SK-N-SH (cell line): ENCODE measurements around the gene PREPL. TPM values are rescaled to one million over a fixed set of nuclear protein-coding genes. Genes with fewer than 3 reads are reported as not detected.

Experiments
- CTCF ChIA-PET: fragments of 300-600, 350-600 bp; formaldehyde crosslinking; extraction: SDS; loops from one replicate; lab custom pipeline; 2021; lab: Yijun Ruan, JAX
- POLR2A ChIA-PET: fragments of 350-600 bp; sonication (Branson Sonifier 250); formaldehyde crosslinking; extraction: SDS; loops from one replicate; lab custom pipeline; 2020; ENCODE audit warnings: antibody characterized with exemption, inconsistent platforms; lab: Yijun Ruan, JAX
- DNase-seq: peaks from one replicate; pipeline ENCODE4 v3.0.0; 2012
- H2AFZ ChIP-seq: fragments of 200-600 bp; sonication (generic); 2 replicates; pipeline ENCODE4 v1.8.1; 2016; ENCODE audit warnings: antibody characterized with exemption, mild to moderate bottlenecking, low read depth
- H3F3A ChIP-seq: fragments of 200-600 bp; sonication (generic); replicated peaks from 2 replicates; pipeline ENCODE3; 2016; ENCODE audit warnings: antibody characterized with exemption, mild to moderate bottlenecking; ENCODE audit not compliant: insufficient read depth
- H3K27ac ChIP-seq, 2 experiments: fragments of 200-500 bp in 1 of 2; fragments of 200-600 bp in 1 of 2; sonication (Bioruptor generic) in 1 of 2; sonication (generic), shearing (Covaris generic) in 1 of 2; 2 replicates each; pipeline versions ENCODE4 v1.5.1 to v1.6.1; 2014 to 2016; ENCODE audit warnings: low read depth in 2 of 2, inconsistent platforms in 1 of 2, low read length in 1 of 2, mild to moderate bottlenecking in 1 of 2, mixed read lengths in 1 of 2
- H3K27me3 ChIP-seq: fragments of 200-600 bp; sonication (generic), shearing (Covaris generic); 2 replicates; pipeline ENCODE4 v1.6.1; 2016; ENCODE audit warnings: mixed run types; ENCODE audit not compliant: insufficient read depth
- H3K36me3 ChIP-seq, 2 experiments: fragments of 200-500 bp in 1 of 2; fragments of 200-600 bp in 1 of 2; sonication (Bioruptor generic) in 1 of 2; sonication (generic) in 1 of 2; replicated peaks in 1 of 2; 2 replicates each; pipeline versions ENCODE3 to v1.5.1; 2014 to 2016; ENCODE audit warnings: low read length in 1 of 2, mild to moderate bottlenecking in 1 of 2; ENCODE audit not compliant: insufficient read depth in 2 of 2, control insufficient read depth in 1 of 2
- H3K4me1 ChIP-seq, 2 experiments: fragments of 200-500 bp in 1 of 2; fragments of 200-600 bp in 1 of 2; sonication (Bioruptor generic) in 1 of 2; sonication (generic), shearing (Covaris generic) in 1 of 2; 2 replicates each; pipeline versions ENCODE4 v1.5.1 to v1.6.1; 2014 to 2016; ENCODE audit warnings: low read depth in 1 of 2, low read length in 1 of 2, mixed run types in 1 of 2; ENCODE audit not compliant: insufficient read depth in 2 of 2, control insufficient read depth in 1 of 2
- H3K4me2 ChIP-seq: fragments of 200-600 bp; sonication (generic), shearing (Covaris generic); 2 replicates; pipeline ENCODE4 v1.6.1; 2017; ENCODE audit warnings: mixed run types
- H3K4me3 ChIP-seq, 2 experiments: fragments of 200-500 bp in 1 of 2; fragments of 200-600 bp in 1 of 2; sonication (Bioruptor generic) in 1 of 2; sonication (generic), shearing (Covaris generic) in 1 of 2; 2 replicates each; pipeline versions ENCODE4 v1.5.1 to v1.8.1; 2014 to 2016; ENCODE audit warnings: low read depth in 2 of 2, inconsistent platforms in 1 of 2, low read length in 1 of 2, mild to moderate bottlenecking in 1 of 2, mixed read lengths in 1 of 2, moderate library complexity in 1 of 2
- H3K79me2 ChIP-seq: fragments of 200-600 bp; sonication (generic); 2 replicates; pipeline ENCODE4 v1.8.1; 2017; ENCODE audit warnings: mild to moderate bottlenecking; ENCODE audit not compliant: insufficient read depth
- H3K9ac ChIP-seq: fragments of 200-600 bp; sonication (generic); 2 replicates; pipeline ENCODE4 v1.6.1; 2017; ENCODE audit warnings: mixed run types
- H3K9me2 ChIP-seq: fragments of 200-600 bp; sonication (generic); 2 replicates; pipeline ENCODE4 v1.6.1; 2017; ENCODE audit warnings: mixed run types
- H3K9me3 ChIP-seq: fragments of 200-600 bp; sonication (generic); 2 replicates; pipeline ENCODE4 v1.6.1; 2017; ENCODE audit warnings: mixed run types, mild to moderate bottlenecking, moderate library complexity
- H4K20me1 ChIP-seq: fragments of 200-600 bp; sonication (generic); 2 replicates; pipeline ENCODE4 v1.6.1; 2017; ENCODE audit warnings: mild to moderate bottlenecking, mixed run types; ENCODE audit not compliant: insufficient read depth
- ELF1 ChIP-seq: IDR thresholded peaks from 2 replicates; pipeline ENCODE4 v1.4.0; 2012
- FOSL2 ChIP-seq: IDR thresholded peaks from 2 replicates; pipeline ENCODE4 v1.4.0; 2012; ENCODE audit warnings: low read depth, mild to moderate bottlenecking, moderate library complexity, borderline replicate concordance
- FOXJ3 ChIP-seq: sonication (generic); formaldehyde crosslinking; IDR thresholded peaks from 2 replicates; pipeline ENCODE4 v1.5.1; 2020; ENCODE audit warnings: mild to moderate bottlenecking, missing genetic modification reagents
- FOXM1 ChIP-seq: IDR thresholded peaks from 2 replicates; pipeline ENCODE4 v1.4.0; 2012; ENCODE audit warnings: low read depth, mild to moderate bottlenecking
- GABPA ChIP-seq: IDR thresholded peaks from 2 replicates; pipeline ENCODE4 v1.4.0; 2012; ENCODE audit warnings: low read depth, mild to moderate bottlenecking
- JUND ChIP-seq: IDR thresholded peaks from 2 replicates; pipeline ENCODE4 v1.4.0; 2012
- MXI1 ChIP-seq: IDR thresholded peaks from 2 replicates; pipeline ENCODE4 v1.6.1; 2012; ENCODE audit warnings: mild to moderate bottlenecking, low read depth, low read length, improper control_type of control experiment
- NFIC ChIP-seq: IDR thresholded peaks from 2 replicates; pipeline ENCODE4 v1.4.0; 2012; ENCODE audit warnings: borderline replicate concordance
- POLR2AphosphoS5 ChIP-seq: IDR thresholded peaks from 2 replicates; pipeline ENCODE4 v1.6.1; 2012; ENCODE audit warnings: low read depth, low read length
- RAD21 ChIP-seq: IDR thresholded peaks from 2 replicates; pipeline ENCODE4 v1.6.1; 2012; ENCODE audit warnings: mild to moderate bottlenecking, low read length
- RCOR1 ChIP-seq: fragments of 150-350 bp; IDR thresholded peaks from 2 replicates; pipeline ENCODE4 v1.6.1; 2017; ENCODE audit warnings: antibody characterized with exemption, low read length
- RFX5 ChIP-seq: IDR thresholded peaks from 2 replicates; pipeline ENCODE4 v1.6.1; 2012; ENCODE audit warnings: mild to moderate bottlenecking, improper control_type of control experiment, low read length
- SMC3 ChIP-seq: IDR thresholded peaks from 2 replicates; pipeline ENCODE4 v1.6.1; 2012; ENCODE audit warnings: low read depth, low read length, improper control_type of control experiment
- TCF12 ChIP-seq: IDR thresholded peaks from 2 replicates; pipeline ENCODE4 v1.4.0; 2012
- USF2 ChIP-seq: fragments of 150-350 bp; IDR thresholded peaks from 2 replicates; pipeline ENCODE4 v1.6.1; 2017; ENCODE audit warnings: antibody characterized with exemption, low read length, low read depth, borderline replicate concordance
- WGBS: methylation state at CpG from one replicate; pipeline ENCODE4 v1.1.6; 2017; ENCODE audit warnings: low lambda C conversion rate; 5-methylcytosine and 5-hydroxymethylcytosine counted together
- polyA plus RNA-seq, 3 experiments: library from polyadenylated mRNA; depleted of rRNA; stranded (reverse); fragments of >200 nt; gene quantifications; 2 replicates each; pipeline ENCODE4 v1.2.3, GENCODE V29; 2012
- TF ChIP-seq, protein P1 (sequence below): IDR thresholded peaks from 2 replicates; pipeline ENCODE4 v1.4.0; 2012; ENCODE audit warnings: low read depth, borderline replicate concordance
- TF ChIP-seq, protein P2 (sequence below): fragments of 150-350 bp; IDR thresholded peaks from 2 replicates; pipeline ENCODE4 v1.6.1; 2016; ENCODE audit warnings: mild to moderate bottlenecking, low read depth, low read length
- TF ChIP-seq, protein P3 (sequence below): IDR thresholded peaks from 2 replicates; pipeline ENCODE4 v1.6.1; 2012; ENCODE audit warnings: mild to moderate bottlenecking, low read depth, low read length, moderate library complexity

Gene PREPL
- polyA plus RNA-seq, 1 of the 3 experiments (the other 2 are of a cell fraction) = 22.6 TPM

- H4K20me1 ChIP-seq = peaks cover 8% of the 10 kb centered on the region; the same call in 1 of the 2 replicates
- no peaks in the 10 kb centered on the region for H3K9me3 ChIP-seq
- no peak overlapping the region for H3K9ac ChIP-seq
- H3K27ac ChIP-seq = no peak overlapping the region
- H3K36me3 ChIP-seq = peaks cover 0 to 7% of the 10 kb centered on the region in 2 experiments
- H3K79me2 ChIP-seq = peaks cover 17% of the 10 kb centered on the region
- no peak for DNase-seq
- POLR2A ChIA-PET = interaction anchor here (0.8 kb wide), 1 partner anchor 9 kb away, joined by 3 read pairs; the partner anchor contains the start of genes CAMKMT and PREPL
- TF ChIP-seq, protein P1, sequence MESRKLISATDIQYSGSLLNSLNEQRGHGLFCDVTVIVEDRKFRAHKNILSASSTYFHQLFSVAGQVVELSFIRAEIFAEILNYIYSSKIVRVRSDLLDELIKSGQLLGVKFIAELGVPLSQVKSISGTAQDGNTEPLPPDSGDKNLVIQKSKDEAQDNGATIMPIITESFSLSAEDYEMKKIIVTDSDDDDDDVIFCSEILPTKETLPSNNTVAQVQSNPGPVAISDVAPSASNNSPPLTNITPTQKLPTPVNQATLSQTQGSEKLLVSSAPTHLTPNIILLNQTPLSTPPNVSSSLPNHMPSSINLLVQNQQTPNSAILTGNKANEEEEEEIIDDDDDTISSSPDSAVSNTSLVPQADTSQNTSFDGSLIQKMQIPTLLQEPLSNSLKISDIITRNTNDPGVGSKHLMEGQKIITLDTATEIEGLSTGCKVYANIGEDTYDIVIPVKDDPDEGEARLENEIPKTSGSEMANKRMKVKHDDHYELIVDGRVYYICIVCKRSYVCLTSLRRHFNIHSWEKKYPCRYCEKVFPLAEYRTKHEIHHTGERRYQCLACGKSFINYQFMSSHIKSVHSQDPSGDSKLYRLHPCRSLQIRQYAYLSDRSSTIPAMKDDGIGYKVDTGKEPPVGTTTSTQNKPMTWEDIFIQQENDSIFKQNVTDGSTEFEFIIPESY = no peak
- TF ChIP-seq RAD21 (no peak), POLR2AphosphoS5 (no peak), USF2 (no peak), GABPA (no peak), RCOR1 (no peak), MXI1 (no peak), FOSL2 (no peak), JUND (no peak), ELF1 (no peak), TCF12 (no peak)
- TF ChIP-seq, protein P2, sequence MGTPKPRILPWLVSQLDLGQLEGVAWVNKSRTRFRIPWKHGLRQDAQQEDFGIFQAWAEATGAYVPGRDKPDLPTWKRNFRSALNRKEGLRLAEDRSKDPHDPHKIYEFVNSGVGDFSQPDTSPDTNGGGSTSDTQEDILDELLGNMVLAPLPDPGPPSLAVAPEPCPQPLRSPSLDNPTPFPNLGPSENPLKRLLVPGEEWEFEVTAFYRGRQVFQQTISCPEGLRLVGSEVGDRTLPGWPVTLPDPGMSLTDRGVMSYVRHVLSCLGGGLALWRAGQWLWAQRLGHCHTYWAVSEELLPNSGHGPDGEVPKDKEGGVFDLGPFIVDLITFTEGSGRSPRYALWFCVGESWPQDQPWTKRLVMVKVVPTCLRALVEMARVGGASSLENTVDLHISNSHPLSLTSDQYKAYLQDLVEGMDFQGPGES = no peak
- CTCF ChIA-PET = interaction anchor here (0.6 to 4.3 kb wide), 3 partner anchors 9 to 308 kb away, joined by 3 to 19 read pairs (median 5); no protein-coding TSS in a partner anchor
- H3K4me3 ChIP-seq = no peak overlapping the region
- H3K27me3 ChIP-seq = no peaks in the 10 kb centered on the region
- H3K4me2 ChIP-seq = no peak overlapping the region
- no peak overlapping the region for H2AFZ ChIP-seq
- H3F3A ChIP-seq = peaks cover 17% of the 10 kb centered on the region
- WGBS = 92% methylated on average over 1 of the region's 1 CpG
- H3K9me2 ChIP-seq = no peaks in the 10 kb centered on the region
- peaks cover 0 to 18% of the 10 kb centered on the region in 2 experiments; a peak in 1 of 4 replicates for H3K4me1 ChIP-seq
These were observed 8.8 kb downstream of the PREPL start for GRCh38 chr2:44352510-44352909.

DNA sequence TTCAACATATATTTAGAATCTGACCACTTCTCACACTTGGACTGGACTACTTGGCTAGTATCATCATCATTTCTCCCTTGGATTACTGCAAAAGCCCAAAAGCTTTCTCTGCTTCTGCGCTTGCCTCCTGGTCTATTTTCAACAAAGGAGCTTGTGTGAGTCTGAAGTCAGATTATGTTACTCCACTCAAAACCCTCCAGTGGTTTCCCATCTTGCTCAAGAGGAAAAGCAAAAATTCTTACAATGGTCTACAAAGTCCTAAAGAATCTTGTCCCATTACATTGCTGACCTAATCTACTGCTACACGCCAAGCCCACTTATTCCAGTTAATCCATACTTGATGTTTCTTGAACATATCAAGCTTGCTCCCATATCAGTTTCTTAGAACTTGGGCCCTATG is 9.6 kb downstream of the PREPL start:
- ChIA-PET POLR2A (interaction anchor here (1.3 kb wide), 1 partner anchor 10 kb away, joined by 4 read pairs; the partner anchor contains the start of genes CAMKMT and PREPL), CTCF (interaction anchor here (0.9 to 4.3 kb wide), 6 partner anchors 8 to 308 kb away, joined by 3 to 19 read pairs (median 5); partner anchors contain the start of genes CAMKMT and PREPL)
- Histone ChIP-seq H3K9ac (no peak overlapping the region), H3K4me1 (peaks cover 0 to 18% of the 10 kb centered on the region in 2 experiments; a peak in 1 of 4 replicates), H3K27me3 (no peaks in the 10 kb centered on the region), H3K27ac (no peak overlapping the region), H3K4me3 (no peak overlapping the region), H3F3A (peaks cover 17% of the 10 kb centered on the region), H2AFZ (no peak overlapping the region), H3K4me2 (no peak overlapping the region), H3K9me2 (no peaks in the 10 kb centered on the region), H4K20me1 (peaks cover 8% of the 10 kb centered on the region; the same call in 1 of the 2 replicates), H3K79me2 (peaks cover 13% of the 10 kb centered on the region; the same call in 1 of the 2 replicates), H3K36me3 (peaks cover 0 to 7% of the 10 kb centered on the region in 2 experiments), H3K9me3 (no peaks in the 10 kb centered on the region)
- WGBS = 98% methylated on average over 2 of the region's 2 CpGs
- DNase-seq = no peak
- TF ChIP-seq JUND (no peak), TCF12 (no peak), NFIC (no peak), FOXM1 (no peak), SMC3 (no peak), FOXJ3 (CRISPR knock-in tag) (no peak), RFX5 (no peak)
- TF ChIP-seq, protein P3, sequence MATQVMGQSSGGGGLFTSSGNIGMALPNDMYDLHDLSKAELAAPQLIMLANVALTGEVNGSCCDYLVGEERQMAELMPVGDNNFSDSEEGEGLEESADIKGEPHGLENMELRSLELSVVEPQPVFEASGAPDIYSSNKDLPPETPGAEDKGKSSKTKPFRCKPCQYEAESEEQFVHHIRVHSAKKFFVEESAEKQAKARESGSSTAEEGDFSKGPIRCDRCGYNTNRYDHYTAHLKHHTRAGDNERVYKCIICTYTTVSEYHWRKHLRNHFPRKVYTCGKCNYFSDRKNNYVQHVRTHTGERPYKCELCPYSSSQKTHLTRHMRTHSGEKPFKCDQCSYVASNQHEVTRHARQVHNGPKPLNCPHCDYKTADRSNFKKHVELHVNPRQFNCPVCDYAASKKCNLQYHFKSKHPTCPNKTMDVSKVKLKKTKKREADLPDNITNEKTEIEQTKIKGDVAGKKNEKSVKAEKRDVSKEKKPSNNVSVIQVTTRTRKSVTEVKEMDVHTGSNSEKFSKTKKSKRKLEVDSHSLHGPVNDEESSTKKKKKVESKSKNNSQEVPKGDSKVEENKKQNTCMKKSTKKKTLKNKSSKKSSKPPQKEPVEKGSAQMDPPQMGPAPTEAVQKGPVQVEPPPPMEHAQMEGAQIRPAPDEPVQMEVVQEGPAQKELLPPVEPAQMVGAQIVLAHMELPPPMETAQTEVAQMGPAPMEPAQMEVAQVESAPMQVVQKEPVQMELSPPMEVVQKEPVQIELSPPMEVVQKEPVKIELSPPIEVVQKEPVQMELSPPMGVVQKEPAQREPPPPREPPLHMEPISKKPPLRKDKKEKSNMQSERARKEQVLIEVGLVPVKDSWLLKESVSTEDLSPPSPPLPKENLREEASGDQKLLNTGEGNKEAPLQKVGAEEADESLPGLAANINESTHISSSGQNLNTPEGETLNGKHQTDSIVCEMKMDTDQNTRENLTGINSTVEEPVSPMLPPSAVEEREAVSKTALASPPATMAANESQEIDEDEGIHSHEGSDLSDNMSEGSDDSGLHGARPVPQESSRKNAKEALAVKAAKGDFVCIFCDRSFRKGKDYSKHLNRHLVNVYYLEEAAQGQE = no peak
- TF ChIP-seq, protein P1 = no peak
